GM18498 (cell line): ENCODE measurements around the gene PPL.
"Not testable (repeated sequence)": the region's sequence is repeated elsewhere in the genome, so short reads cannot be mapped to it uniquely, and the experiment has no call there.

Source experiments
- ATAC-seq: cut with Tn5 transposase; IDR thresholded peaks from one replicate; pipeline ENCODE4 v1.9.1; 2021; ENCODE audit warnings: mild to moderate bottlenecking, moderate library complexity; ENCODE audit not compliant: unreplicated experiment

The PPL gene

DNA sequence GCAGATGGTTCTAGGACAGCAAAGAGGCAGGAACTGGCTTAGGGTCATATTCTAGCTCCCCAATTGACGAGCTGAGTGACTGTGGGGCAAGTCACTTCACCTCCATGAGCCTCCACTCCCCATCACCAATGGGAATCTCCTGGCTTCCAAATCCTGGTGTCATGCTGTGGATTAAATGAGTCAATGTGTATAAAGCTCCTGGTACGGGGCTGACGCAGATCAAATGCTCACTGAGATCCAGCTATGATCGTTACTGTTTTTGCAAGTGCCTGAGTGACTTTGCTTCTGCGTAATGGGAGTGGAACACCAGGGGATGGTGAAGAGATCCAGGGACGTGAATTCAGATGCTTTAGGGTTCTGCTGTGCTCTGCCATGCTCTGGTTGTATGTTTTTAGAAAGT lies 23.6 kb upstream of the PPL start:
- no peak for ATAC-seq

- ATAC-seq, result no peak
Observed at GRCh38 chr16:4958510-4959438, 21.8 kb upstream of the PPL start.

- peak; percentile 77 for ATAC-seq
Observed at GRCh38 chr16:4957720-4958509, 21.0 kb upstream of the PPL start, which contains the start of gene SEC14L5. SEC14L5 (plus strand) TSS chr16:4958330; CDS start chr16:4959324, 994 bp downstream.

DNA sequence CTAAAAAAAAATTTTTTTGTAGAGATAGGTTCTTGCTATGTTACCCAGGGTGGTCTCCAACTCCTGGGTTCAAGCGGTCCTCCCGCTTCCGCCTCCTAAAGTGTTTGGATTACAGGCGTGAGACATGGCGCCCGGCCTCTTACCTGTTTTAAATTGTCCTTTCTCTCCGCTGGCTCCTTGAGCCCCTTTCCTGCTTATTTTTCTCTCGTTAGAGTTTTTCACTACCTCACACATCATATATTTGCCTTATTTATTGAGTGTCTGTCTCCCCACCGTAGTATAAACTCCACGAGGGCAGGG lies 20.4 kb upstream of the PPL start:
- no peak for ATAC-seq

GRCh38 chr16:4954714-4955113 lies 17.8 kb upstream of the PPL start:
- ATAC-seq, result no peak

DNA sequence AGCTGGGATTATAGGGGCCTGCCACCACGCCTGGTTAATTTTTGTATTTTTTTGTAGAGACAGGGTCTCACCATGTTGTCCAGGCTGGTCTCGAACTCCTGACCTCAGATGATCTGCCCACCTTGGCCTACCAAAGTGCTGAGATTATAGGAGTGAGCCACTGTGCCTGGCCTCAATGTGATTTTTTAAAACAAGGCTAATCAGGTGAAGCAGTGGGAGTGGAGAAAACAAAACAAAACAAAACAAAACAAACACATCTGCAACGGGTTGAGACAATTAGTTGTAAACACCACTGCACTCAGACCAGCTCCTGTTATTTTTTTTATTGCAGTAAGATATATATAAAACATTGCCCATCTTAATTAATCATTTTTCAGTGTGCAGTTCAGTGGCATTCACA lies 14.6 kb upstream of the PPL start:
- ATAC-seq, result not testable (repeated sequence)

GRCh38 chr16:4949986-4950385 lies 13.0 kb upstream of the PPL start:
- no peak for ATAC-seq

GRCh38 chr16:4948903-4949766 lies 12.2 kb upstream of the PPL start:
- ATAC-seq, result no peak

GRCh38 chr16:4947722-4948503 lies 11.0 kb upstream of the PPL start:
- no peak for ATAC-seq

DNA sequence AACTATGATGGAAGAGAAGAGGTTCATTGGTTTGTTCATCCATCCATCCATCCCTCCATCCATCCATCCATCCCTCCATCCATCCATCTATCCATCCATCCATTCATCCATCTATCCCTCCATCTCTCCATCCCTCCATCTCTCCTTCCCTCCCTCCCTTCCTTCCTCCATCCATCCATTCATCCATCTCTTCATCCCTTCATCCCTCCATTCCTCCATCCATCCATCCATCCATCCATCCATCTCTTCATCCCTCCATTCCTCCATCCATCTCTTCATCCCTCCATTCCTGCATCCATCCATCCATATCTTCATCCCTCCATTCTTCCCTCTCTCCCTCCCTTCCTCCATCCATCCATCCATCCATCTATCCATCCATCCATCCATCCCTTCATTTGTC lies 10.0 kb upstream of the PPL start:
- no peak for ATAC-seq

DNA sequence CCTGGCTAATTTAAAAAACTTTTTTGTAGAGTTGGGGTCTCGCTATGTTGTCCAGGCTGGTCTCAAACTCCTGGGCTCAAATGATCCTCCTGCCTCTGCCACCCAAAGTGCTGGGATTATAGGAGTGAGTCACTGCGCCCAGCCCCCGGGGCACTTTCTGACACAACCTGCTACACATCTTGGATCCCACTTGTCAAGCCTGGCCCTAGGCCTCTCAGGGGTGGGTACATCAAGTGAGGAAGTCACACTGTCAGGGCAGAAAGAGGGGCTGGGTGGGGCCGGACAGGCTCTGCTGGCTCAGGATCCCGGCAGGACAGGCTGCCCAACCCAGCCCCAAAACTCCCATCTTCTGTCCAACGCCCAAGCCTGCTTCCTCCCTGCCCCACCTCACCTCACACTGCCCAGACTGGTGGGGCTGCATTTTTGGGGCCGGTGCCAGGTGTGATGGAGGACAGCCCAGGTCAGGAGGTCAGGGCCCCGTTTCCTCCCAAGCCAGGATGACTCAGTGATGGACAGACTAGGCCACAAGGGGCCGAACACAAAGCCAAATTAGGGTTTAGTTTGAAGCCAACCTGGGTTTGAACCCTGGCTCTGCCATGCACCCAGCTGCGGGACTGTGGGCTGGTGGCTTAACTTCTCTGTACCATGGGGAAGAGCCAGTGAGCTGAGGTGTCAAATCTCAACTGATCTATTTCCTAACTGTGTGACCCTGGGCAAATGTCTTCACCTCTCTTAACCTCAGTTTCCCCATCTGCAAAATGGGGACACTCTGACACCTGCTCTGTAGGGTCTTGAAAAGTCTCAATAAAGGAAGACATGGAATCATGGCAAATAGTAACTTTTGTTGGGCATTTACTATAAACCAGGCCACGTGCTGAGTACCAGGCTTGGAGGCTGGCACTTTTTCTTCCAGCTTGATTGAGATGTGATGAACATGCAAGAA lies 8.9 kb upstream of the PPL start:
- ATAC-seq, result no peak

DNA sequence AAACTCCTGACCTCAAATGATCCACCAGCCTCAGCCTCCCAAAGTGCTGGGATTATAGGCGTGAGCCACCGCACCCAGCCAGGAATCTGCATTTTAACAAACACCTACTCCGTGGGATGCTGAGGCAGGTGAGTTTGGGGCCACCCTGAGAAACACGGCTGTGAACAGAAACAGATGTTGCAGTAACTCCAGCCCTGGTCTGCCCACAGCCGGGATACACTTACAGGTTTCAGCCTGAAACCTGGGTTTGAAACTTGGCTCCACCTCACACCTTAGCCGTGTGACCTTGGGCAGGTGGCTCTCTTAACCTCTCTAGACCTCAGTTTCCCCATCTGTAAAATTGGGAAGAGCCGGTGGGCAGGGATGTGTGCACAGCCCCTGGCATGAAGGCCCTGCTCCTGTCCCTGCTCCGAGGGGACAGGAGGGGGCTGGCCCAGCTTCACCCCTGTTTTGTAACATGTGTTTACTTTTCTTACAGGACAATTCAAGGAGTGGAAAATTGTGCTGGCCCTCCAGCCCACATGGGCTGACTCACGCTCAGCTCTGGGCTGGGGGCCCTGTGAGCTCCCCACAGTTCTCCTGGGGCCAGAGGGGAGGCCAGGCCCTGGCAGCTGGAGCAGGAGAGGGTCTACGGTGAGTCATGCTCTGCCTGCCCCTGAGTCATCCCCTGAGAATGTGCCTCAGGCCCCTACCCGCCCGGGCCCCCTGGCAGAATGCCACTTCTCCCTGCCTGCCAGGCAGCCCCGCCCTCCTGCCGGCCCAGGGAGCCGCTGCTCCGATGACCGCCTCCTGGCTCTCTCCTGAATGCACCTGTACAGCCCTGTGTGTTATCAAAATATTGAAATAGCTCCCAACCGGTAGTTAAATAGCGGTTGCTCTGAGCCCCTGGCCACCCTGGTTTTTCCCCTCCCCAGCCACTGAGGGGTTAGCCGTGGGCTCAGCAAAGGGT lies 7.7 kb upstream of the PPL start:
- no peak for ATAC-seq

GRCh38 chr16:4942481-4942880 lies 5.5 kb upstream of the PPL start:
- ATAC-seq, result no peak

DNA sequence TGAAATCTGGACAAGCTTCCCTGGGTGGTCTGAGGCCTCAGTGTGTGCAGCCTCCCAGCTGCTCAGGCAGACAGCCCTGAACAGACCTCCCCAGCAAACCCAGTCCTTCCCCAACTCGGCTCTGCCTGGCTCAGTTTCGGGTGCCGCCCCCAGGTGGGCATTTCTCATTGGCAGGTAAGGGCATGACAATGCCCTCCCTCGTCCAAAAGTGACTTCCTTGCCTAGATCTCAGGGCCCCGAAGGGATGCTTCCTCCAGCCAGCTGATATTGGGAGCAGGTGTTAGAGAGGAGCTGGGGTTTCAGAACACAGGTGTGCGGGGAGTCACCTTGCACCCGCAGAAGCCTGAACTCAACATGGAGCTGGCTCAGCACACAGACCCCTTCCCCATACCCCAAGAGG lies 3.8 kb upstream of the PPL start:
- ATAC-seq, result no peak

DNA sequence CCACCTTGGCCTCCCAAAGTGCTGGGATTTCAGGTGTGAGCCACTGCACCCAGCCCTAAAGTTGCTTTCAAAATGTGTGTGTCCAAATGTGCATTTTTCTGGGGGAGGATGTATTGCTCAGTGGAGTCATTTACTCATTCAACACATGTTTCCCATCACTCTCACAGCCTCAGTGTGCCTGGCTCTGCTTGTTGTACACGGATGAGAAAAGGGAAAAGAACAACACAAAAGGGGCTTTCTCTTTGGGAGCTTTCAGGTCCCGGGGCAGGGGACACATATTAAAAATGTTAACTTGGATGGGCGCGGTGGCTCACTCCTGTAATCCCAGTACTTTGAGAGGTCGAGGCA lies 1.7 kb upstream of the PPL start:
- ATAC-seq, result no peak

GRCh38 chr16:4937782-4938682 lies 1.1 kb upstream of the PPL start:
- ATAC-seq, result no peak
